ENCODE data around the gene LMX1B.

LMX1B gene

GRCh38 chr9:126614088-126614454 is 343 bp downstream of the LMX1B start:
- TF ChIP-seq SPI1 (IDR thresholded peaks at IDR 0.05; ENCODE audit: borderline replicate concordance, low read depth) (no peak), GABPA (IDR thresholded peaks at IDR 0.05; ENCODE audit: low read depth) (no peak), POLR2AphosphoS5 (IDR thresholded peaks at IDR 0.05; ENCODE audit: low read depth) (no peak)
- H3K4me3 ChIP-seq (replicated peaks; ENCODE audit: insufficient read depth, low read length), result no peak overlapping the region
- no peak overlapping the region for H3K27ac ChIP-seq (replicated peaks)
- DNase-seq (ENCODE audit: low read depth in 1 of 2, low spot score in 1 of 2), result no peak
- H3K27me3 ChIP-seq (ENCODE audit: insufficient read depth, poor library complexity, severe bottlenecking), result peaks cover 79% of the 10 kb centered on the region

DNA sequence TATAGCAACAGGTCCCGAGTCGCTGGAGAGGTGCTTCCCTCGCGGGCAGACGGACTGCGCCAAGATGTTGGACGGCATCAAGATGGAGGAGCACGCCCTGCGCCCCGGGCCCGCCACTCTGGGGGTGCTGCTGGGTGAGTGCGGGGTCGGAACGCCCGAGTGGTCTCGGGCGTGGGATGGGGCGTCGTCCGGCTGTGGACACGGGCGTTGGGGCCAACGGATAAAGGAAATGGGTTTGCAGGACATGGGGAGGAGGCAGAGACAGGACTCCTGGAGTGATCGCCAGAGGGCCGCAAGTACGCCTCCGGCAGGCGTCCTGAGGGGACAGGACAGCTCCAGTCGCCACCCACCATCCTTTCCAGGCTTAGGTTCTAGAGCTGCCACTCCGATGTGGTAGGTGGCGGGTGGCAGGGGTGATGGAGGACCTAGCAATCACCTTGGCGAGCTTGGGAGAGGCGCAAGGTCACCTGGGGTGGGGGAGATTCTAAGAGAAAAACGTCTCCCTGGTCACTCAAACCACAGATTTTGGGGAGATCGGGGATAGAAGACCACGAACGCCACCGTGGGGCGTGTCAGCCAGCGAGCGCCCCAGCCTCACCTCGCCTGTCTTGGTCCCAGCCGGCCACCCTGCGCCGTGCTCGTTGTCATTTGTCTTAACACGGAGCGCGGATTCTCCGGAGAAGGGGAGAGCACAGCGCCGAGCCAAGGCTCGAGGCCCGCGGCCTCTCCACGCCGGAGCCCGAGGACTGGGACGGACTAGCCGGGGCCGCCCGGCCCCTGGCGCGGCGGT is 922 bp downstream of the LMX1B start:
- Histone ChIP-seq H3K4me3 (replicated peaks; ENCODE audit: insufficient read depth, low read length) (no peak overlapping the region), H3K27ac (replicated peaks) (no peak overlapping the region), H3K27me3 (ENCODE audit: insufficient read depth, poor library complexity, severe bottlenecking) (peaks cover 80% of the 10 kb centered on the region)
- DNase-seq (ENCODE audit: low read depth in 1 of 2, low spot score in 1 of 2), result no peak
- TF ChIP-seq POLR2AphosphoS5 (IDR thresholded peaks at IDR 0.05; ENCODE audit: low read depth) (no peak), SPI1 (IDR thresholded peaks at IDR 0.05; ENCODE audit: borderline replicate concordance, low read depth) (no peak), GABPA (IDR thresholded peaks at IDR 0.05; ENCODE audit: low read depth) (no peak)
- TF ChIP-seq, protein P1, sequence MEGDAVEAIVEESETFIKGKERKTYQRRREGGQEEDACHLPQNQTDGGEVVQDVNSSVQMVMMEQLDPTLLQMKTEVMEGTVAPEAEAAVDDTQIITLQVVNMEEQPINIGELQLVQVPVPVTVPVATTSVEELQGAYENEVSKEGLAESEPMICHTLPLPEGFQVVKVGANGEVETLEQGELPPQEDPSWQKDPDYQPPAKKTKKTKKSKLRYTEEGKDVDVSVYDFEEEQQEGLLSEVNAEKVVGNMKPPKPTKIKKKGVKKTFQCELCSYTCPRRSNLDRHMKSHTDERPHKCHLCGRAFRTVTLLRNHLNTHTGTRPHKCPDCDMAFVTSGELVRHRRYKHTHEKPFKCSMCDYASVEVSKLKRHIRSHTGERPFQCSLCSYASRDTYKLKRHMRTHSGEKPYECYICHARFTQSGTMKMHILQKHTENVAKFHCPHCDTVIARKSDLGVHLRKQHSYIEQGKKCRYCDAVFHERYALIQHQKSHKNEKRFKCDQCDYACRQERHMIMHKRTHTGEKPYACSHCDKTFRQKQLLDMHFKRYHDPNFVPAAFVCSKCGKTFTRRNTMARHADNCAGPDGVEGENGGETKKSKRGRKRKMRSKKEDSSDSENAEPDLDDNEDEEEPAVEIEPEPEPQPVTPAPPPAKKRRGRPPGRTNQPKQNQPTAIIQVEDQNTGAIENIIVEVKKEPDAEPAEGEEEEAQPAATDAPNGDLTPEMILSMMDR (IDR thresholded peaks at IDR 0.05; ENCODE audit: insufficient read depth, low read length), result no peak
- TF ChIP-seq, protein P2, sequence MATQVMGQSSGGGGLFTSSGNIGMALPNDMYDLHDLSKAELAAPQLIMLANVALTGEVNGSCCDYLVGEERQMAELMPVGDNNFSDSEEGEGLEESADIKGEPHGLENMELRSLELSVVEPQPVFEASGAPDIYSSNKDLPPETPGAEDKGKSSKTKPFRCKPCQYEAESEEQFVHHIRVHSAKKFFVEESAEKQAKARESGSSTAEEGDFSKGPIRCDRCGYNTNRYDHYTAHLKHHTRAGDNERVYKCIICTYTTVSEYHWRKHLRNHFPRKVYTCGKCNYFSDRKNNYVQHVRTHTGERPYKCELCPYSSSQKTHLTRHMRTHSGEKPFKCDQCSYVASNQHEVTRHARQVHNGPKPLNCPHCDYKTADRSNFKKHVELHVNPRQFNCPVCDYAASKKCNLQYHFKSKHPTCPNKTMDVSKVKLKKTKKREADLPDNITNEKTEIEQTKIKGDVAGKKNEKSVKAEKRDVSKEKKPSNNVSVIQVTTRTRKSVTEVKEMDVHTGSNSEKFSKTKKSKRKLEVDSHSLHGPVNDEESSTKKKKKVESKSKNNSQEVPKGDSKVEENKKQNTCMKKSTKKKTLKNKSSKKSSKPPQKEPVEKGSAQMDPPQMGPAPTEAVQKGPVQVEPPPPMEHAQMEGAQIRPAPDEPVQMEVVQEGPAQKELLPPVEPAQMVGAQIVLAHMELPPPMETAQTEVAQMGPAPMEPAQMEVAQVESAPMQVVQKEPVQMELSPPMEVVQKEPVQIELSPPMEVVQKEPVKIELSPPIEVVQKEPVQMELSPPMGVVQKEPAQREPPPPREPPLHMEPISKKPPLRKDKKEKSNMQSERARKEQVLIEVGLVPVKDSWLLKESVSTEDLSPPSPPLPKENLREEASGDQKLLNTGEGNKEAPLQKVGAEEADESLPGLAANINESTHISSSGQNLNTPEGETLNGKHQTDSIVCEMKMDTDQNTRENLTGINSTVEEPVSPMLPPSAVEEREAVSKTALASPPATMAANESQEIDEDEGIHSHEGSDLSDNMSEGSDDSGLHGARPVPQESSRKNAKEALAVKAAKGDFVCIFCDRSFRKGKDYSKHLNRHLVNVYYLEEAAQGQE (IDR thresholded peaks at IDR 0.05; ENCODE audit: insufficient replicate concordance, low read depth), result no peak

DNA sequence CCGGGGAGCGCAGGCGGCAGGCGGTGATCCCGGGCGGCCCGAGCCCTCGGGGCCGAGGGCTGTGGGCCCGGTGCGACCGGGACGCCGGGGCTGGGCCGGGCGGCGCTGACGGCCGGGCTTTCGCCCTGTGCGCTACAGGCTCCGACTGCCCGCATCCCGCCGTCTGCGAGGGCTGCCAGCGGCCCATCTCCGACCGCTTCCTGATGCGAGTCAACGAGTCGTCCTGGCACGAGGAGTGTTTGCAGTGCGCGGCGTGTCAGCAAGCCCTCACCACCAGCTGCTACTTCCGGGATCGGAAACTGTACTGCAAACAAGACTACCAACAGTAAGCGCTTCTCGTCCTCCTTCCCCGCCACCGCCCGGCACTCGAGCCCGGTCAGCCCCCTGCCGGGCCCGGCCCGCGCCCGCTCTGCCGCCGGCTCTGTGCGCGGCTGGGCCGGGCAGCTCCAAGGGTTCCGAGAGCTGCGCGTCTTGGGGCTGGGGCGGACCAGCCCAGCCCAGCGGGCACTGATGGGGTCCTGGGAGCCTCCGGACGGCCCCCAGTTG is 1.6 kb downstream of the LMX1B start:
- DNase-seq (ENCODE audit: low read depth in 1 of 2, low spot score in 1 of 2), result peak; percentile 36 to 38
- TF ChIP-seq SPI1 (IDR thresholded peaks at IDR 0.05; ENCODE audit: borderline replicate concordance, low read depth) (no peak), GABPA (IDR thresholded peaks at IDR 0.05; ENCODE audit: low read depth) (no peak), POLR2AphosphoS5 (IDR thresholded peaks at IDR 0.05; ENCODE audit: low read depth) (no peak)
- TF ChIP-seq, protein P1 (IDR thresholded peaks at IDR 0.05; ENCODE audit: insufficient read depth, low read length), result no peak
- TF ChIP-seq, protein P2 (IDR thresholded peaks at IDR 0.05; ENCODE audit: insufficient replicate concordance, low read depth), result no peak
- Histone ChIP-seq H3K27ac (replicated peaks) (no peak overlapping the region), H3K27me3 (ENCODE audit: insufficient read depth, poor library complexity, severe bottlenecking) (peaks cover 80% of the 10 kb centered on the region), H3K4me3 (replicated peaks; ENCODE audit: insufficient read depth, low read length) (no peak overlapping the region)

DNA sequence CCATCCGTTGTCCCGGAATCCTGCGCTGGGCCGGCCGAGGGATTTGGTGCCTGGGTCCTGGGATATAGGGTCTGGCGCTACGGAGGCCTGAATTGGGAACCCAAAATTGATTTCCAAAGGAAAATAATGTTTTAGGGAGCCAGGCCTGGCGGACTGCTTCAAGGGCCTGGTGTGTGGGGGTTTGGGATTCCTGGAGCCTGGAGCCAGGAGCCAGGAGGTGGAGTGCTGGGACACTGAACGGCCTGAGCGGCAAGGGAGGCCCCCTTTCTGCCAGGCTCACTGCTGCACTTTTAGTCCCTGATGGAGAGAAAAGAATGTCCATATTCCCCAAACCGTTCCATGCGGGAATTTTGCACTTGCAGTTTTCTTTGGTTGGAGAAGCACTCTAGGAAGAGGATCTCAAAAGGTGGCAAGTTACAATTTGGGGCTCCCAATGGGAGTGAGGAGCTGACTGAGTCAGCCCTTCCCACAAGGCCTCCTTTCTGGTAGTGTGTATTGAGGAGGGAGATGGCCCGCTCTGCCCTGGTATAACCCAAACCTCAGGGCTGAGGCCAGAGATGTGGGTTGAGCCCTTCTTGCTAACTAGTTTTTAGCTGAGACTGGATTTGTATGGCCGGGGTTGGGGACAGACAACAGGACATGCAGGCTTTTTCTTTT is 2.2 kb downstream of the LMX1B start:
- no peak overlapping the region for H3K27ac ChIP-seq (replicated peaks)
- no peak overlapping the region for H3K4me3 ChIP-seq (replicated peaks; ENCODE audit: insufficient read depth, low read length)
- no peak for DNase-seq (ENCODE audit: low read depth in 1 of 2, low spot score in 1 of 2)
- TF ChIP-seq, protein P2 (IDR thresholded peaks at IDR 0.05; ENCODE audit: insufficient replicate concordance, low read depth), result no peak
- TF ChIP-seq POLR2AphosphoS5 (IDR thresholded peaks at IDR 0.05; ENCODE audit: low read depth) (no peak), GABPA (IDR thresholded peaks at IDR 0.05; ENCODE audit: low read depth) (no peak), SPI1 (IDR thresholded peaks at IDR 0.05; ENCODE audit: borderline replicate concordance, low read depth) (no peak)
- TF ChIP-seq, protein P1 (IDR thresholded peaks at IDR 0.05; ENCODE audit: insufficient read depth, low read length), result no peak
- peaks cover 80% of the 10 kb centered on the region for H3K27me3 ChIP-seq (ENCODE audit: insufficient read depth, poor library complexity, severe bottlenecking)
